ENCODE measurements around the gene DLG1. TPM values are rescaled to one million over a fixed set of nuclear protein-coding genes. Genes with fewer than 3 reads are reported as not detected.
A peak's percentile ranks its signal among the peaks of the same experiment; 100 is the strongest.

Gene DLG1
- total RNA-seq, 1 donor from 2014 or later: 84.1 TPM

DNA sequence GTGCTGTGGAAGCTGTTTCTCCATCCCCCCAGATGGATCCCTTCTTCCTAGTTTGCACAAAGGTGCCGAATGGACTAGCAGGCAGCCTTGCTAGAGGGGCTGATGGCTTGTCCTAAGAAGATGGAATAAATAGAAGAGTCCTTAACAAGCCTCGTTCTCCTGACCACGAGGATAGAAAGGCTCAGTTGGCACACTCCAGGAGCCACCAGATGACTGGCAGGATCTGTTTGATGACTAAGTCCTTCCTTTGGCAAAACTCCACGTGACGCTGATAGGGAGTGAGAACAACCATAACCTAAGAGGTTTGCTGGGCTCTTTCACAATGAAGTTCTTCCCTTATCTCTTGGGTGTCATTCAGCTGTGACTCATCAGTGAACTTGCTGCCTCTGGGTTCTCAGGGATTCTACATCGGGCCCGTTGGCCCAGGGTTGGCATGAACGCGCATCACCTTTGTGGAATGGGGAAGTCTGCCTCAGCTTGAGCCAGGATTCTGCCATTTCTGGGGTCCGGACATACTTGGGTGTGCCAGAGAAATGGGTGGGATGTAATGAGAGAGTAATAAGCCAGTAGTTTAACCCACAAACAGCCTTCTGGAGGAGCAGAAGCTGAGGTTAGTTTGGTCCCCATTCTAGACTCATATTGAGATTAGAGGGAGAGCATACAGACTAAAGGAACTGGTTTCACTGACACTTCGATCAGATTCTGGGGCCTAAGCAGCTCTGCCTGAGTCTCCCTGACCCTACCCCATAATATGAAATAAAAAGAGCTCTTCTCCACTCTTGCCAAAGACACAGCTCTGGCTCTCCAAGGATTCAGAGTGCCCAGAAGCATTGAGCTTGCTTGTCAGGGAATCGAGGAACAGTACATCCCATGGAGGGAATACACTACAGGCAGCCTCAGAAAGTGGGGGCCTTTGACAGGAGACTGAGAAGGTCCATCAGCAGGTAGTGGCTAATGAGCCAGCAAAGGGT is 266.8 kb downstream of the DLG1 start:
- peak; percentile 60 for DNase-seq

DNA sequence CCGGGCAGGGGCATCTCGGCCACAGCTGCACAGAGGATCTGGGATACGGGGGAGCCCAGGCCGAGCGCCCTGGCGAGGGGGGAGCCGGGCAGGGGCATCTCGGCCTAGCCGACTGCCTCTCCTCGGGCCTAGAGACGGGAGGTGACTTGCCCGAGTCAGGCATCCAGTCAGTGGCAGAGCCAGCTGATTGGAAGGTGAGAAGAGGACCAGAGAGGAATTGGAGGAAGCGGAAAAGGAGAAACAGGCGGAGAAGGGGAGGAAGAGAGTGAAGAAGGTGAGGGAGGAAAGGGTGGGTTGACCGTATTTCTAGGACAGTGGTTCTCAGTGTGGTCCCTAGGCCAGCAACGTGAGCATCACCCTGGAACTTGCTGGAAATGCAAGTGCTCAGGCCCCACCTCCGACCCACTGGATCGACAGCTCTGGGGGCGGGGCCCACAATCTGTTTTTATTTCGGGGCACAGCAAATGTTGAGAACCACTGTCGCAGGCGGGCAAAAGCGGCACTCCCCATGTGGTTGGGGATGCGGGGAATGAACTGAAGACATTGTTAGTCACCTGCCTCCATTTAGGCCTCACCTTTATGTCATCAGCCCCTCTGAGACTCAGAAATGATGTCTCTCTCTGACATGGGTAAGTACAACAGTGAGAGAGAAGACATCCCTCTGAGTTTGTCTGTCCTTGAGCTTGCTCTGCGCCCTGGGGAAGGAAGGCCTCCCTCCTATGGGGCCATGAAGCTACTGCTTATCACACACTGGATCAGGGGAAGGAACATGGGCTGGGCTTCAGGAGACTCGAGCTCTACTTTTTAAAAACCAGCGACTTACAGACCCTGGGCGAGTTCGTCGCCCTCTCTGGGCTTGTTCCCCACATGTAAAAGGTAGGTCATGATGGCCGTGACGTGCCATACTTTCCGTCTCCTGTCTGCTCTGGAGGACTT is 267.8 kb downstream of the DLG1 start:
- intact Hi-C loops (cut with micrococcal nuclease): loop anchor here (2.0 to 10.0 kb wide), 2 partner anchors 154 to 192 kb away; no protein-coding TSS in a partner anchor
- Mint-ChIP-seq H3K4me3 (peak overlapping the region; percentile 12), H3K9me3 (peaks cover 6% of the 10 kb centered on the region), H3K27ac (peak overlapping the region; percentile 20), H3K36me3 (ENCODE audit: low read depth) (no peaks in the 10 kb centered on the region), H3K27me3 (peaks cover 4% of the 10 kb centered on the region), H3K4me1 (peaks cover 4% of the 10 kb centered on the region)
- peak; percentile 58 for DNase-seq

More for the DNA sequence above, 266.8 kb downstream of the DLG1 start:
- intact Hi-C loops (cut with micrococcal nuclease): loop anchor here (2.0 to 10.0 kb wide), 2 partner anchors 153 to 193 kb away; no protein-coding TSS in a partner anchor
- peaks cover 6% of the 10 kb centered on the region for H3K9me3 Mint-ChIP-seq
- peaks cover 4% of the 10 kb centered on the region for H3K4me1 Mint-ChIP-seq
- H3K27me3 Mint-ChIP-seq: peaks cover 8% of the 10 kb centered on the region
- no peak overlapping the region for H3K4me3 Mint-ChIP-seq
- H3K27ac Mint-ChIP-seq: no peak overlapping the region
- H3K36me3 Mint-ChIP-seq (ENCODE audit: low read depth): no peaks in the 10 kb centered on the region

DNA sequence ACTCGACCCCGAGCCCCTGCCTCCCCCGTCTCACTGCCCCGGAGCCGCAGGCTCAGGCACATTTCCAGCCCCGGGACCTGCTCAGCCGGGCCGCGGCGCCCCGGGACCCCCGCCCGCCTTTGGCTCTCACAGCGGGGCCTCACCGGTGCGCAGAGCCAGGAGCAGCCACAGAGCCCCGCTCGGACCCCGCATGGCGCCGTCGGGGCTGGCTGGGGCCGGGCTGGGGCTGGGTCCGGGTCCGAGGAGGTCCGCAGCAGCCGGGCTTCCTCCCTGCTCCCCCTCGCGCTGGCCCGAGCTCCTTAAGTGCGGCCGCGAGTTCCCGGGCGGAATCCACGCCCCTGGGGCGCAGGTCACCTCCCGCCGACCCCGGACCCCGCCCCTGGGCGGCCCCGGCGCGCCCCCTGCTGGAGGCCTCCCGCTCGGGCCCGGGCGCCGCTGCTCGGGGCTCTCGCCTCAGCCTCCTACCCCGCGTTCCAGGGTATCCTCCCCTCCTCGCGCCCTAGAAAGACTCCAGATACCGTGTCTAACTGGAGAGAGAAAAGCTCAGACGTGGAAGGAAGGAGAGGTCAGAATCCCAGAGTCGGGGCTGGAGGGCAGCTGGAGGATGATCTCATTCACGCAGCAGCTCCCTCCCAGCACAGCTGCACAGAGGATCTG is 268.8 kb downstream of the DLG1 start, which contains the start of gene MELTF:
Gene MELTF, minus strand, starts transcription at position 307 of the 657 bp plus-strand sequence. Its CDS starts 115 bp downstream, at position 192.
- Mint-ChIP-seq H3K27me3 (no peaks in the 10 kb centered on the region), H3K9me3 (peaks cover 3% of the 10 kb centered on the region), H3K4me3 (peak within 1 kb of the TSS; percentile 83), H3K4me1 (peaks cover 4% of the 10 kb centered on the region), H3K36me3 (ENCODE audit: low read depth) (no peaks in the 10 kb centered on the region), H3K27ac (peak within 1 kb of the TSS; percentile 48)
- peak; percentile 95 for DNase-seq
- intact Hi-C loops (cut with micrococcal nuclease): loop anchor here (1.0 to 10.0 kb wide), 3 partner anchors 27 to 191 kb away; no protein-coding TSS in a partner anchor

DNA sequence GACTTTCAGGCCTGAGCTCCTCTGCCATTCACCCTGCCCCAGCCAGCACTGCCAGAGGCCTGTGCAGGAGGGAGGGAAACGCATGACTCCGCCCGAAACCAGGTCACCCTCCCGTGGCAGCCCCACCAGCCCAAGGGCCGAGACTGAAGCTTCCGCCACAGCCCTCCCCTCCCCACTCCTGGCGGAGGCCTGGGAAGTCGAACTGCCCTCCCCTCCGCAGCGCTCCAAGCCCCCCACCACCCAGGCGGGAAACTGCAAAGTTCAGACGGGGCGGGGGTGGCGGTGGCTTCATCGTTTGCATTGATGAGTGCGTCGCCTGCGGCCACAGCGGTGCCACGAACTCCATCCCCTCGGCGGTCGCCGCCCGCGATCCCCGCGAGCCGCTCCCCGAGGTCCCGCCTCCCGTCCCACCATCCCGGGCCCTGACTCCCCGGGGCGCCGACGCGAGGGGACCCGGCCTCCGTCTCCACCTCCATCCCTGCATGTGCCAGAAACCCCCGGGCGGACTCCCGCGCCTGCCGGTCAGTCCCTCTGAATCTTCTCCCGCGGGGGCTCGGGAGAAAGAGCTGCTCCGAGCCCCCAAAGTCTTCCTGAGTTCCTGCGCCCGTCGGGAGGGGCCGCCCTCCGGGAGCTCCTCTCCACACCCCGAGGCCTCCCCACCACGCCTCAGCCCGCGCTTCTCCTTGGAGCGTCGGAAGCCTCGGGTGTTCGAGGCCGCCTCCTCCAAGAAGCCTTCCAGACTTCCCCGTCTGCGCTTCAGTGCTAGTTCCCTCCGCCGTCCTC is 269.5 kb downstream of the DLG1 start:
- Mint-ChIP-seq H3K4me1 (peaks cover 4% of the 10 kb centered on the region), H3K27ac (peak overlapping the region; percentile 48), H3K9me3 (no peaks in the 10 kb centered on the region), H3K27me3 (no peaks in the 10 kb centered on the region), H3K36me3 (ENCODE audit: low read depth) (no peaks in the 10 kb centered on the region), H3K4me3 (peak overlapping the region; percentile 83)
- intact Hi-C loops (cut with micrococcal nuclease): loop anchor here (1.0 kb wide), 1 partner anchor 27 kb away; no protein-coding TSS in a partner anchor
- peak; percentile 68 for DNase-seq

DNA sequence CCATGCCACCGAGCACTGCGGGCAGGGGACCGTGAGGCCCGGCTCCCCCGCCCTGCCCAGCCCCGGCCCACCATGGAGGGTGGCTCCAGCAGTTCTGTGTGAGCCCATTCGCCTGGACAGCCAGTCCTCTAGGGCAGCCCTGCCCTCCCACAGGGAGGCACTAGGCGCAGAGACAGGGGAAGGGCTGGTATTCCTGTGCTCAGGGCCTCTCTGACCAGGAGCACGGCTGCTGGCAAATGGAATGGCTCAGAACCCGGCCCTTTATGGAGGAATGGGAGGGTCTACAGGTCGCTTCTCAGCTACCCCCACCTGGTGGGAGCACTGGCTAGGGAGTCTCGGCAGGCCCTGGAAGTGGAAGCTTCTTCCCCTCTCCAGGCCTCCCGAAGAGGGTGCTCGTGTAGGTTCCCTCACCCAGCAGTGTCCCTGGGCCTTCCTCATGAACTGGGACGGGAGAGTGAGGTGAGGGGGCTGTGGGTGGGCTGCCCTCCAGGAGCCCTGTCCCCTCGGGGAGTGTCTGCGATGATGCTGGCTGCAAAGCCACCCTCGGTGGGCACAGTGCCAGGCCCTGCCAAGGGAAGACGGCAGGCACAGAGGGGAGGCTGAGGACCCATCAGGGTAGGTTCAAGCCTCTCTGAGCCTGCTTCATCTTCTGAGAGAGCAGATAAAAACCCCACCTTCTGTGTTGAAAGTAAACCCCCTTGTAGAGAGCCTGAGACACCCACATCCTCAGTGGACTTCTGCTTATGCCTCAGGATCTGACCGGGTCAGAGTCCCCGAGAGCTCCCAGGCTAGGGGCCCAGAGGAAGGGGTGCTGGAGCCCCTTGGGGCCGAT is 270.3 kb downstream of the DLG1 start:
- Mint-ChIP-seq H3K4me1 (peaks cover 8% of the 10 kb centered on the region), H3K9me3 (no peaks in the 10 kb centered on the region), H3K36me3 (ENCODE audit: low read depth) (no peaks in the 10 kb centered on the region), H3K27ac (no peak overlapping the region), H3K27me3 (peaks cover 2% of the 10 kb centered on the region), H3K4me3 (peak overlapping the region; percentile 83)
- DNase-seq: peak; percentile 59
- intact Hi-C loops (cut with micrococcal nuclease): no loop called here

DNA sequence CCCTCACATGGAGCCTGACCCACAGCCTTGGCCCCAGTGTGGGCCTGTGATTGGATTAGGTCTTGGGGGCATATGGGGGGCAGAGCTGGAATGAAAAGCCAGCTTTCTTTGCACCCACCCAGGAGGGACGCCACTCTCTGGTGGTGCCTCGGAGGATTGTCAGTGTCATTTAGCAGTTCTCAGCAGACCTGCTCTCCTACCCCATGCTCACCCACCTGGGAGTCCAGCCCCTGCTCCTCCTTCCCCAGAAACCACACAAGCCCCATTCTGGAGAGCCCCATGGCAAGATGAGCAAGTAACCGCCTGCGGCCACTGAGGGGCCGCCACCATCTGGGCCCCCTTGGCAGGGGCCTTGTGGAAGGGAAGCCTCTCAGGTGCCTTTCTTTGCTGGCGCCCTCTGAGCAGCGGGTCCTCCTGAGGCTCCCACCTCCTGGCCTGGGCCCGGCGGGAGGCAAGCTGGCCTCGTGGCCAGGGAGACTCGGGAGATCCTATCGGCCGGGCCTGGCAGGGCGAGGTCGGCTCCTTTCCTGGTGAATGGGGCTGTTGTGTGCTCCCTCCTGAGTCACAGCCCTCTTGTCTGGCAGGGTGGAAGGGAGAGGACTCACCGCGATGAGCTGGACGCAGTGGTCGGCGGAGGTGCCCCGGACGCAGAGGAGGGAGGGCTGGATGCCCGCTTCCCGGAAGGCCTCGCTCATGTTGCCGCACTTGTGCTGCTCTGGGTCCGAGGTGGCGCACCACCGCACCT is 271.1 kb downstream of the DLG1 start:
- Mint-ChIP-seq H3K36me3 (ENCODE audit: low read depth) (no peaks in the 10 kb centered on the region), H3K27ac (no peak overlapping the region), H3K4me1 (peaks cover 10% of the 10 kb centered on the region), H3K27me3 (peaks cover 2% of the 10 kb centered on the region), H3K9me3 (no peaks in the 10 kb centered on the region), H3K4me3 (no peak overlapping the region)
- DNase-seq: no peak
- intact Hi-C loops (cut with micrococcal nuclease): no loop called here

DNA sequence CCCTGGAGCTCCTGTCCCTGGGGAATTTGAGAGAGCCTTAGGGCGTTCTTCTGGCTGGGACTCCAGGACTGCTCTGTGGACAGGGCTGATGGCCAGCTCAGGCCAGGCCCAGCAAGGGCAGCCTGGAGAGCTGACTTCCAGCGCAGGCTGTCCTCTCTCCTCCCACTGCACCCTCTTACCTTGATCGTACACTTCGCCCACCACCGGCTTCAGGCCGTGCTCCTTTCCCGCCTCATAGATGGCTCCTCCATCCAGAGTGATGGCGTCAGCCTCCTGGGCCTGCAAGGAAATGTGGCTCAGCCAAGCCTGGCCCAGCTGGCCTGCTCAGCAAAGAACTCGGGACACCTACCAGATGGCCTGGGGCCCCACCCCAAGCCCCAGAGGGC is 271.9 kb downstream of the DLG1 start:
- Mint-ChIP-seq H3K36me3 (ENCODE audit: low read depth) (no peaks in the 10 kb centered on the region), H3K4me1 (peaks cover 8% of the 10 kb centered on the region), H3K27ac (no peak overlapping the region), H3K9me3 (no peaks in the 10 kb centered on the region), H3K27me3 (peaks cover 2% of the 10 kb centered on the region), H3K4me3 (no peak overlapping the region)
- intact Hi-C loops (cut with micrococcal nuclease): no loop called here
- DNase-seq: no peak

DNA sequence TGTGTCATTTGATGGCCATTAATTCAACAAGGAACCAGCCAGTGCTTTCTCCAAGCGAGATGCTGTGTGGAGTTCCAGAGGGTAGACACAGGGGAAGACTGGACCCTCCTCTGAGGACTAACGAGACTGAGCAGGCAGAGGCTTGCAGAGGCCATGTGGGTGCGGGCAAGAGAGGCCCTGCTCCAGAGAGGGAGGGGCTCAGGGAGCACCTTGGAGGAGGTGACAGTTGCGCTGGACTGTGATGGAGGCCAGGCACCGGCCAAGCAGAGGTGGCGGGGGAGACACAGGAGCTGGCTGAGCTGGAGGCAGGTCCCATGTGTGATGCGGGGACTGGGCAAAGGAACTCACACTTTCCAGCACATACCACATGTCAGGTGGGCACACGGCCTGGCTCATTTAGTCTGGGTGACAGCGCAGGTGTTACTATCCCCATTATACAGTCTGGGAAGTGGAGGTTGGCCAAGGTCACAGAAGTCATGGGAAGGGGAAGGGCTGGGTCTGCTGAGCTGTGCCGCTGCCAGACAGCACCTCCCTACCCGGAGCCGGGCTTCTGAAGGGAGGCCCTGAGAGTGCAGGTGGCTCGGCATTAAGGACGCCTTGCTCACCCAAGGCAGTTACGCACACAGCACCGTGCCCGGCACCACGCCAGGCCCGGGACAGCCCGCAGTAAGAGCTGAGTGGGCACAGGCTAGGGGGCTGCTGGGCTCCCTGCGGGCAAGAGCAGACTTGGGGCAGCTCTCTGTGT is 272.5 kb downstream of the DLG1 start:
- no peak for DNase-seq
- Mint-ChIP-seq H3K27ac (no peak overlapping the region), H3K4me1 (peaks cover 6% of the 10 kb centered on the region), H3K4me3 (no peak overlapping the region), H3K36me3 (ENCODE audit: low read depth) (no peaks in the 10 kb centered on the region), H3K27me3 (peaks cover 2% of the 10 kb centered on the region), H3K9me3 (no peaks in the 10 kb centered on the region)
- intact Hi-C loops (cut with micrococcal nuclease): no loop called here

DNA sequence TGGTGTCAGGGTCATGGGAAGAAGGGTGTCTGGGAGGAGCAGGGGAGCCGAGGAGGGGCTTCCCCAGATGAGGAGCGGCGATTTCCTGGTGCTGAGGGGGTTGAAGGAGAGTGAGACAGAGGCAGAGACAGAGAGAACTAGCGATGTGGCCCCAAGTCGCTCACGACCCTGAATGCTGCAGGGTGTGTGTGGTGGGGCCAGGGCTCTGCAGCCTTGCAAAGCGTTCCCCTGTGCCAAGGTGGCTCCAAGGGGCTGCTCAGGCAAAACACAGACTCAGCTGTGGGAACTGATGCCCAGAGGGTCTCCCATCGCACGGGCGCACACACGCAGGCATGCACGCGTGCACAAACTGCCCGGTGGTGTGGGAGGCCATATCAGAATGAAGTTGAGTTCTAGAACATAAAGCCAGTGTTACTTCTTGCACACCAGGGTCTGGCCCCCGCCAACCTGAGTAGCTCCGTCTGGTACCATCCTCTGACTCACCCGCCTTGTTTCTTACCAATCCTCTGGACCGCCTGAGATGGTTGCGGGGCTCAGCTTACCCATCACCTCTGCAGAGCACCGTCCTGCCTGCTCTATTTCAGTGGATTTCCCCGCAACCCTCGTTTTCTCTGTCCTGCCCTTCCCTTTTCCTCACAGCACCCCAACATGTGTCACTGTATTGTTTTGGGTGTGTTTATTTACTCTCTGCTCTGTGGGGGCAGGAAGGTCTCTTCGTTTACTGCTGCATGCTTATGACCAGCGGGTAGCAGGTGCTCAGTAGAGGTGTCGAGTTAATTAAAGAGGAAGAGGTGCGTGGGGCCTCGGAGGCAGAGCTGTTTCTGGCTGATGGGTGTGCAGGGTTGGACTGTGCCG is 273.3 kb downstream of the DLG1 start:
- Mint-ChIP-seq H3K4me1 (peaks cover 6% of the 10 kb centered on the region), H3K4me3 (no peak overlapping the region), H3K27me3 (peaks cover 2% of the 10 kb centered on the region), H3K27ac (no peak overlapping the region), H3K36me3 (ENCODE audit: low read depth) (no peaks in the 10 kb centered on the region), H3K9me3 (no peaks in the 10 kb centered on the region)
- intact Hi-C loops (cut with micrococcal nuclease): no loop called here
- no peak for DNase-seq

DNA sequence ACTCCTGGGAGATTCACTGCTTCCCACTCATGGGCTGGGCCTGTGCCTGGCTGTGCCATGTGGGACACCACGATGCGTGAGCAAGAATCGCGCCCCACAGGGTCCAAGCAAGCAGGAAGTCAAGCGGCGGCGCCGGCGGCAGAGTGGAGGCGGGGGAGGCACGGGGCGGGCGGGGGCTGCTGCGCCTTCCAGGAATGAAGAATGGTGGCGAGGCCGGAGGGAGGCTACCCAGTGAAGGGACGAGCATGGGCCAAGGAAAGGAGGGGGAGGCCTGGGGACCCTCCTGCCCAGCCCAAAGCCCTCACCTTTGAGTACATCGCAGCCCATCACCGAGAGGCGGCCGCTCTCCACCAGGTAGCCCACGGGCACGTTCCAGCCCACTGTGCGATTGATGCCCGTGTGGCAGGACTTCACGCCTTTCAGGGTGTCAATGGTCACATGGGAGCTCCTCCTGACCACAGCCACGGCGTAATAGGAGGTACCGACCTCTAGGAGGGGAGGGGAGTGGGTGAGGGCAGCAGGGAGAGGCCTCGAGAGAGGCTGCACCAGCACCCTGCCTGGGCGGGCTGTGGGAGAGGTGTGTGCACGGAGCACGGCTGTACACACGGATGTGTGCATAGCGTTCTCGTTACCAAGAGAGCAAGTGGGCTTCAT is 274.3 kb downstream of the DLG1 start:
- Mint-ChIP-seq H3K4me3 (no peak overlapping the region), H3K9me3 (no peaks in the 10 kb centered on the region)
- DNase-seq: no peak

More for the DNA sequence above, 274.3 kb downstream of the DLG1 start:
- intact Hi-C loops (cut with micrococcal nuclease): no loop called here
- Mint-ChIP-seq H3K27me3 (peaks cover 2% of the 10 kb centered on the region), H3K4me1 (peaks cover 6% of the 10 kb centered on the region), H3K36me3 (ENCODE audit: low read depth) (no peaks in the 10 kb centered on the region), H3K27ac (no peak overlapping the region)
